Endothelial cell of umbilical vein (primary cell): ENCODE data around the gene TCF15.

Experiments
- CTCF ChIP-seq, 2 donors: IDR thresholded peaks; 1 replicate in 1 of 2; 2 replicates in 1 of 2; pipeline ENCODE4 v1.5.1; 2011; ENCODE audit warnings: low read length in 2 of 2, mild to moderate bottlenecking in 2 of 2, moderate library complexity in 2 of 2, control low read depth in 1 of 2, inconsistent platforms in 1 of 2, low read depth in 1 of 2; ENCODE audit not compliant: insufficient read depth in 1 of 2; ENCODE audit errors: extremely low read depth in 1 of 2
- EZH2 ChIP-seq: IDR thresholded peaks from 2 replicates; pipeline ENCODE4 v1.6.1; 2012; ENCODE audit warnings: borderline replicate concordance, low read depth, mild to moderate bottlenecking, moderate library complexity, low read length, inconsistent platforms; ENCODE audit not compliant: severe bottlenecking
- FOS ChIP-seq: IDR thresholded peaks from 2 replicates; pipeline ENCODE4 v1.6.1; 2011; ENCODE audit warnings: mild to moderate bottlenecking, low read length, moderate library complexity, borderline replicate concordance; ENCODE audit not compliant: insufficient read depth
- GATA2 ChIP-seq: IDR thresholded peaks from 2 replicates; pipeline ENCODE4 v1.7.0; 2011; ENCODE audit warnings: low read depth, mild to moderate bottlenecking, moderate library complexity, mixed read lengths, low read length; ENCODE audit not compliant: insufficient read length, insufficient read depth
- JUN ChIP-seq: IDR thresholded peaks from 2 replicates; pipeline ENCODE4 v1.6.1; 2011; ENCODE audit warnings: borderline replicate concordance, low read depth; ENCODE audit not compliant: insufficient read length, insufficient read depth
- MAX ChIP-seq: IDR thresholded peaks from 2 replicates; pipeline ENCODE4 v1.6.1; 2011; ENCODE audit not compliant: insufficient read depth, insufficient read length
- MYC ChIP-seq: IDR thresholded peaks from one replicate; pipeline ENCODE4 v1.6.1; 2011; ENCODE audit warnings: mild to moderate bottlenecking, low read depth, low read length
- POLR2A ChIP-seq: IDR thresholded peaks from 2 replicates; pipeline ENCODE4 v1.6.1; 2012; ENCODE audit warnings: low read depth, mild to moderate bottlenecking, control low read depth, low read length
- POLR2AphosphoS5 ChIP-seq: IDR thresholded peaks from 2 replicates; pipeline ENCODE4 v1.6.1; 2012; ENCODE audit warnings: low read depth, mild to moderate bottlenecking, control low read depth, low read length, moderate library complexity; ENCODE audit not compliant: insufficient read depth

- no peak for TF ChIP-seq EZH2
- no peak for TF ChIP-seq CTCF (IDR thresholded peaks at IDR 0.05; ENCODE audit: extremely low read depth in 1 of 2, insufficient read depth in 1 of 2, low read depth in 1 of 2, low read length in 2 of 2)
- no peak for TF ChIP-seq POLR2A
- TF ChIP-seq POLR2AphosphoS5, result no peak
- no peak for TF ChIP-seq FOS
- no peak for TF ChIP-seq JUN
- no peak for TF ChIP-seq MYC
- TF ChIP-seq MAX, result no peak
- no peak for TF ChIP-seq GATA2
These were observed 45.9 kb upstream of the TCF15 start for GRCh38 chr20:655726-656624.
